HFFc6 (cell line): ENCODE measurements around the gene RFTN1. TPM values are rescaled to one million over a fixed set of nuclear protein-coding genes. Genes with fewer than 3 reads are reported as not detected.
"Not testable (repeated sequence)": the region's sequence is repeated elsewhere in the genome, so short reads cannot be mapped to it uniquely, and the experiment has no call there.

Experiments
- DNase-seq: peaks from one replicate; pipeline ENCODE4 v3.0.0-alpha.2; 2018
- H3K27ac Mint-ChIP-seq: 2 replicates; pipeline ENCODE4 v1.8.0; 2020; ENCODE audit warnings: mild to moderate bottlenecking, mixed read lengths
- H3K27me3 Mint-ChIP-seq: 2 replicates; pipeline ENCODE4 v1.8.0; 2021; ENCODE audit warnings: mild to moderate bottlenecking, moderate library complexity, mixed read lengths; ENCODE audit not compliant: insufficient read depth
- H3K36me3 Mint-ChIP-seq: 2 replicates; pipeline ENCODE4 v1.8.0; 2021; ENCODE audit warnings: low read depth, mixed read lengths
- H3K4me1 Mint-ChIP-seq: 2 replicates; pipeline ENCODE4 v1.8.0; 2020; ENCODE audit warnings: low read depth, mixed read lengths
- H3K4me3 Mint-ChIP-seq: 2 replicates; pipeline ENCODE4 v1.8.0; 2020; ENCODE audit warnings: mild to moderate bottlenecking, moderate library complexity, mixed read lengths
- H3K9me3 Mint-ChIP-seq: 2 replicates; pipeline ENCODE4 v1.8.0; 2020; ENCODE audit warnings: mild to moderate bottlenecking, mixed read lengths
- CTCF ChIP-seq: fragments of 200-600 bp; sonication (generic); IDR thresholded peaks from 2 replicates; pipeline ENCODE4 v1.5.0; 2021; ENCODE audit warnings: antibody characterized with exemption, mild to moderate bottlenecking
- total RNA-seq, 6 experiments: library from RNA; stranded (reverse); fragmentation: NEBNext Ultra II Directional; extraction: Animal tissue kit (Norgen Biotek cat#: 25700); gene quantifications; 2 replicates in 1 of 6; 3 replicates in 5 of 6; pipeline ENCODE4 v1.2.3, GENCODE V29; 2021

Gene RFTN1
- total RNA-seq, 6 experiments from 2014 or later = 53.4 to 62.4 (median 57.4) TPM

- peaks cover 2% of the 10 kb centered on the region; the same call in 1 of the 2 replicates for H3K27me3 Mint-ChIP-seq
- H3K4me3 Mint-ChIP-seq = no peak overlapping the region
These were observed 16.9 kb downstream of the RFTN1 start for GRCh38 chr3:16496408-16497222.

GRCh38 chr3:16496008-16496407 is 17.5 kb downstream of the RFTN1 start:
- Mint-ChIP-seq H3K36me3 (peaks cover 52% of the 10 kb centered on the region), H3K4me3 (no peak overlapping the region), H3K27ac (no peak overlapping the region), H3K9me3 (no peaks in the 10 kb centered on the region), H3K27me3 (peaks cover 2% of the 10 kb centered on the region; the same call in 1 of the 2 replicates), H3K4me1 (peaks cover 45% of the 10 kb centered on the region)
- TF ChIP-seq CTCF = no peak
- no peak for DNase-seq

More at GRCh38 chr3:16496408-16497222, 16.9 kb downstream of the RFTN1 start:
- no peak for TF ChIP-seq CTCF
- no peak overlapping the region for H3K27ac Mint-ChIP-seq
- DNase-seq = no peak
- peaks cover 46% of the 10 kb centered on the region for H3K36me3 Mint-ChIP-seq
- H3K4me1 Mint-ChIP-seq = peaks cover 45% of the 10 kb centered on the region
- H3K9me3 Mint-ChIP-seq = no peaks in the 10 kb centered on the region

- Mint-ChIP-seq H3K27me3 (peaks cover 2% of the 10 kb centered on the region; the same call in 1 of the 2 replicates), H3K4me3 (peak overlapping the region; percentile 10; the same call in 1 of the 2 replicates), H3K27ac (peak overlapping the region; percentile 48), H3K9me3 (no peaks in the 10 kb centered on the region), H3K4me1 (peaks cover 45% of the 10 kb centered on the region), H3K36me3 (peaks cover 50% of the 10 kb centered on the region)
- TF ChIP-seq CTCF = no peak
- DNase-seq = peak; percentile 60
These were observed 18.6 kb downstream of the RFTN1 start for GRCh38 chr3:16494814-16495431.

GRCh38 chr3:16494094-16494493 is 19.4 kb downstream of the RFTN1 start:
- Mint-ChIP-seq H3K4me1 (peaks cover 45% of the 10 kb centered on the region), H3K9me3 (no peaks in the 10 kb centered on the region), H3K4me3 (no peak overlapping the region), H3K27ac (no peak overlapping the region), H3K36me3 (peaks cover 55% of the 10 kb centered on the region), H3K27me3 (peaks cover 2% of the 10 kb centered on the region; the same call in 1 of the 2 replicates)
- DNase-seq = no peak
- no peak for TF ChIP-seq CTCF

- no peak for DNase-seq
- TF ChIP-seq CTCF = no peak
- H3K4me3 Mint-ChIP-seq = no peak overlapping the region
- no peak overlapping the region for H3K27ac Mint-ChIP-seq
- H3K27me3 Mint-ChIP-seq = peaks cover 2% of the 10 kb centered on the region
- peaks cover 30% of the 10 kb centered on the region for H3K4me1 Mint-ChIP-seq
- no peaks in the 10 kb centered on the region for H3K9me3 Mint-ChIP-seq
- peaks cover 52% of the 10 kb centered on the region for H3K36me3 Mint-ChIP-seq
These were observed 23.4 kb downstream of the RFTN1 start for GRCh38 chr3:16490062-16490619.

GRCh38 chr3:16489326-16490061 is 24.0 kb downstream of the RFTN1 start:
- peaks cover 30% of the 10 kb centered on the region for H3K4me1 Mint-ChIP-seq

More at GRCh38 chr3:16489326-16490061, 24.0 kb downstream of the RFTN1 start:
- not testable (repeated sequence) for H3K4me3 Mint-ChIP-seq, H3K9me3 Mint-ChIP-seq, H3K27ac Mint-ChIP-seq, H3K27me3 Mint-ChIP-seq, DNase-seq
- peaks cover 52% of the 10 kb centered on the region for H3K36me3 Mint-ChIP-seq
